Measurements from ENCODE around the gene SNAP23. TPM values are rescaled to one million over a fixed set of nuclear protein-coding genes. Genes with fewer than 3 reads are reported as not detected.

Gene SNAP23
- polyA plus RNA-seq, 1 donor (not counting 4 experiments of a cell fraction or from before 2014, with no cell fraction given): 68.4 TPM

GRCh38 chr15:42457445-42458442, 37.7 kb upstream of the SNAP23 start:
- H3K9me1 ChIP-seq (ENCODE audit: control insufficient read depth, extremely low read depth, insufficient read depth, low read length): no peaks in the 10 kb centered on the region
- DNase-seq (ENCODE audit: low read depth, low spot score) (no peak), FAIRE-seq (peak; percentile 69)
- H3K27ac ChIP-seq (ENCODE audit: control insufficient read depth, insufficient read depth, low read length): peak overlapping the region; percentile 31
- peaks cover 10% of the 10 kb centered on the region for H3K4me1 ChIP-seq (ENCODE audit: control insufficient read depth, extremely low read depth, insufficient read depth, low read length)
- H3K36me3 ChIP-seq (ENCODE audit: control insufficient read depth in 2 of 2, extremely low read depth in 1 of 2, insufficient read depth in 2 of 2, low read length in 2 of 2): peaks cover 0 to 3% of the 10 kb centered on the region in 2 experiments
- no peaks in the 10 kb centered on the region for H3K27me3 ChIP-seq (ENCODE audit: control insufficient read depth, extremely low read depth, insufficient read depth, low read length)
- no peak overlapping the region for H3K4me3 ChIP-seq (ENCODE audit: control insufficient read depth in 2 of 3, extremely low read depth in 1 of 3, insufficient read depth in 2 of 3, low read depth in 1 of 3, low read length in 3 of 3)
- peak overlapping the region; percentile 22 for H3K4me2 ChIP-seq (ENCODE audit: control insufficient read depth, extremely low read depth, insufficient read depth, low read depth, low read length)
- dilution Hi-C loops (cut with MboI; ENCODE audit: extremely low pct_ligation_motif_present, low sequenced_read_pairs): no loop called here
- no peaks in the 10 kb centered on the region for H3K9me3 ChIP-seq (ENCODE audit: control insufficient read depth, low read depth, low read length)
- H3K79me2 ChIP-seq (ENCODE audit: control insufficient read depth, insufficient read depth, low read length): peaks cover 10% of the 10 kb centered on the region
- no peak overlapping the region for H2AFZ ChIP-seq (ENCODE audit: control insufficient read depth, low read length)
- TF ChIP-seq, protein P1, sequence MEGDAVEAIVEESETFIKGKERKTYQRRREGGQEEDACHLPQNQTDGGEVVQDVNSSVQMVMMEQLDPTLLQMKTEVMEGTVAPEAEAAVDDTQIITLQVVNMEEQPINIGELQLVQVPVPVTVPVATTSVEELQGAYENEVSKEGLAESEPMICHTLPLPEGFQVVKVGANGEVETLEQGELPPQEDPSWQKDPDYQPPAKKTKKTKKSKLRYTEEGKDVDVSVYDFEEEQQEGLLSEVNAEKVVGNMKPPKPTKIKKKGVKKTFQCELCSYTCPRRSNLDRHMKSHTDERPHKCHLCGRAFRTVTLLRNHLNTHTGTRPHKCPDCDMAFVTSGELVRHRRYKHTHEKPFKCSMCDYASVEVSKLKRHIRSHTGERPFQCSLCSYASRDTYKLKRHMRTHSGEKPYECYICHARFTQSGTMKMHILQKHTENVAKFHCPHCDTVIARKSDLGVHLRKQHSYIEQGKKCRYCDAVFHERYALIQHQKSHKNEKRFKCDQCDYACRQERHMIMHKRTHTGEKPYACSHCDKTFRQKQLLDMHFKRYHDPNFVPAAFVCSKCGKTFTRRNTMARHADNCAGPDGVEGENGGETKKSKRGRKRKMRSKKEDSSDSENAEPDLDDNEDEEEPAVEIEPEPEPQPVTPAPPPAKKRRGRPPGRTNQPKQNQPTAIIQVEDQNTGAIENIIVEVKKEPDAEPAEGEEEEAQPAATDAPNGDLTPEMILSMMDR (optimal IDR thresholded peaks at IDR 0.05 in 1 of 3, IDR thresholded peaks at IDR 0.05 in 1 of 3, conservative IDR thresholded peaks at IDR 0.05 in 1 of 3; ENCODE audit: extremely low read depth in 1 of 3, insufficient read depth in 2 of 3, low read length in 3 of 3): no peak
- no peak for TF ChIP-seq EZH2 (IDR thresholded peaks at IDR 0.05; ENCODE audit: low read length)
- H4K20me1 ChIP-seq (ENCODE audit: control insufficient read depth, extremely low read depth, insufficient read depth, low read length): no peaks in the 10 kb centered on the region
- no peak overlapping the region for H3K9ac ChIP-seq (ENCODE audit: control insufficient read depth, extremely low read depth, insufficient read depth, low read length)

DNA sequence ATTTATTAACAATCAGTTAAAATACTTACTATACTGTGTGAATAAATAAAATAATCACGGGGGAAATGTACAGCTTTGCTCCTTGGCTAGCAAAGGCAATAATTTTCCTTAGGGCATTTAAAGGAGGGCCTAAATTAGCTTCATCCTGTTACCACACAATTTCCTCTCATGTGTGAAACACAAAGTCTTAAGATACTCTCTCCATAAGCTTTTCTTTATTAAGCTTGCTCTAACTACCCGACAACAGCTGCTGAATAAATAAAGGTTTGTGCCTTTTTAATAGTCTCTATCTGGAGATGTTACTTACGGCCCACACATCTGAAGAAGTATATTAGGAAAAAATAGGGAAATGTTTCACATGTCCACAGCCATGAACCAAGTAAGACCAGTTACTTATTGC, 34.2 kb upstream of the SNAP23 start:
- TF ChIP-seq EZH2 (IDR thresholded peaks at IDR 0.05; ENCODE audit: low read length): no peak
- TF ChIP-seq, protein P1 (optimal IDR thresholded peaks at IDR 0.05 in 1 of 3, IDR thresholded peaks at IDR 0.05 in 1 of 3, conservative IDR thresholded peaks at IDR 0.05 in 1 of 3; ENCODE audit: extremely low read depth in 1 of 3, insufficient read depth in 2 of 3, low read length in 3 of 3): no peak
- peaks cover 10% of the 10 kb centered on the region for H3K4me1 ChIP-seq (ENCODE audit: control insufficient read depth, extremely low read depth, insufficient read depth, low read length)
- H2AFZ ChIP-seq (ENCODE audit: control insufficient read depth, low read length): no peak overlapping the region
- no peaks in the 10 kb centered on the region for H3K9me1 ChIP-seq (ENCODE audit: control insufficient read depth, extremely low read depth, insufficient read depth, low read length)
- H3K27me3 ChIP-seq (ENCODE audit: control insufficient read depth, extremely low read depth, insufficient read depth, low read length): no peaks in the 10 kb centered on the region
- no peak overlapping the region for H3K27ac ChIP-seq (ENCODE audit: control insufficient read depth, insufficient read depth, low read length)
- H3K9me3 ChIP-seq (ENCODE audit: control insufficient read depth, low read depth, low read length): no peaks in the 10 kb centered on the region
- DNase-seq (ENCODE audit: low read depth, low spot score) (no peak), FAIRE-seq (no peak)
- peaks cover 0 to 2% of the 10 kb centered on the region in 2 experiments for H3K36me3 ChIP-seq (ENCODE audit: control insufficient read depth in 2 of 2, extremely low read depth in 1 of 2, insufficient read depth in 2 of 2, low read length in 2 of 2)
- no peak overlapping the region for H3K4me3 ChIP-seq (ENCODE audit: control insufficient read depth in 2 of 3, extremely low read depth in 1 of 3, insufficient read depth in 2 of 3, low read depth in 1 of 3, low read length in 3 of 3)
- peaks cover 10% of the 10 kb centered on the region for H3K79me2 ChIP-seq (ENCODE audit: control insufficient read depth, insufficient read depth, low read length)
- H3K9ac ChIP-seq (ENCODE audit: control insufficient read depth, extremely low read depth, insufficient read depth, low read length): no peak overlapping the region
- dilution Hi-C loops (cut with MboI; ENCODE audit: extremely low pct_ligation_motif_present, low sequenced_read_pairs): no loop called here
- no peaks in the 10 kb centered on the region for H4K20me1 ChIP-seq (ENCODE audit: control insufficient read depth, extremely low read depth, insufficient read depth, low read length)
- H3K4me2 ChIP-seq (ENCODE audit: control insufficient read depth, extremely low read depth, insufficient read depth, low read depth, low read length): no peak overlapping the region
